ENCODE results near the gene FAM83D.

GRCh38 chr20:38985603-38986170 lies 59.5 kb downstream of the FAM83D start:
- TF ChIP-seq, protein P1, sequence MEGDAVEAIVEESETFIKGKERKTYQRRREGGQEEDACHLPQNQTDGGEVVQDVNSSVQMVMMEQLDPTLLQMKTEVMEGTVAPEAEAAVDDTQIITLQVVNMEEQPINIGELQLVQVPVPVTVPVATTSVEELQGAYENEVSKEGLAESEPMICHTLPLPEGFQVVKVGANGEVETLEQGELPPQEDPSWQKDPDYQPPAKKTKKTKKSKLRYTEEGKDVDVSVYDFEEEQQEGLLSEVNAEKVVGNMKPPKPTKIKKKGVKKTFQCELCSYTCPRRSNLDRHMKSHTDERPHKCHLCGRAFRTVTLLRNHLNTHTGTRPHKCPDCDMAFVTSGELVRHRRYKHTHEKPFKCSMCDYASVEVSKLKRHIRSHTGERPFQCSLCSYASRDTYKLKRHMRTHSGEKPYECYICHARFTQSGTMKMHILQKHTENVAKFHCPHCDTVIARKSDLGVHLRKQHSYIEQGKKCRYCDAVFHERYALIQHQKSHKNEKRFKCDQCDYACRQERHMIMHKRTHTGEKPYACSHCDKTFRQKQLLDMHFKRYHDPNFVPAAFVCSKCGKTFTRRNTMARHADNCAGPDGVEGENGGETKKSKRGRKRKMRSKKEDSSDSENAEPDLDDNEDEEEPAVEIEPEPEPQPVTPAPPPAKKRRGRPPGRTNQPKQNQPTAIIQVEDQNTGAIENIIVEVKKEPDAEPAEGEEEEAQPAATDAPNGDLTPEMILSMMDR (IDR thresholded peaks at IDR 0.05): no peak
- no peak for TF ChIP-seq POLR2A (IDR thresholded peaks at IDR 0.05)

Data from prostate gland (tissue), 2 donors.